Activated CD4-positive, alpha-beta T cell treated with anti-CD3 and anti-CD28 coated beads, Interleukin-2, Interleukin-6, amounts not matched to agents 100 ng/mL and 50 ng/mL, durations not matched to agents 16 hours and 8 hours (primary cell): Measurements from ENCODE around the gene SPECC1.
"Not testable (repeated sequence)": the region's sequence is repeated elsewhere in the genome, so short reads cannot be mapped to it uniquely, and the experiment has no call there.

Source experiments
- DNase-seq: peaks from one replicate; pipeline ENCODE4 v3.0.0-alpha.2; 2020

Gene SPECC1

GRCh38 chr17:20282526-20283308, 273.6 kb downstream of the SPECC1 start:
- DNase-seq: no peak

- no peak for DNase-seq
Observed at GRCh38 chr17:20284022-20284421, 274.9 kb downstream of the SPECC1 start.

GRCh38 chr17:20284570-20285295, 275.6 kb downstream of the SPECC1 start:
- DNase-seq: no peak

GRCh38 chr17:20289984-20290383, 280.8 kb downstream of the SPECC1 start:
- no peak for DNase-seq

- no peak for DNase-seq
Observed at GRCh38 chr17:20291853-20292252, 282.7 kb downstream of the SPECC1 start.

GRCh38 chr17:20293501-20293900, 284.3 kb downstream of the SPECC1 start:
- DNase-seq: no peak

GRCh38 chr17:20294120-20294519, 285.0 kb downstream of the SPECC1 start:
- DNase-seq: no peak

- no peak for DNase-seq
Observed at GRCh38 chr17:20299013-20299412, 289.9 kb downstream of the SPECC1 start.

- DNase-seq: no peak
Observed at GRCh38 chr17:20300436-20300934, 291.3 kb downstream of the SPECC1 start.

GRCh38 chr17:20302246-20302917, 293.2 kb downstream of the SPECC1 start:
- no peak for DNase-seq

GRCh38 chr17:20304961-20305360, 295.8 kb downstream of the SPECC1 start:
- DNase-seq: no peak

- no peak for DNase-seq
Observed at GRCh38 chr17:20306924-20307323, 297.8 kb downstream of the SPECC1 start.

GRCh38 chr17:20307326-20307910, 298.3 kb downstream of the SPECC1 start:
- DNase-seq: no peak

GRCh38 chr17:20310481-20310880, 301.3 kb downstream of the SPECC1 start:
- DNase-seq: no peak

- no peak for DNase-seq
Observed at GRCh38 chr17:20313306-20313705, 304.1 kb downstream of the SPECC1 start.

- no peak for DNase-seq
Observed at GRCh38 chr17:20313891-20314290, 304.7 kb downstream of the SPECC1 start.

GRCh38 chr17:20314834-20315233, 305.7 kb downstream of the SPECC1 start:
- no peak for DNase-seq

GRCh38 chr17:20315311-20315710, 306.2 kb downstream of the SPECC1 start:
- DNase-seq: no peak

GRCh38 chr17:20315821-20316220, 306.7 kb downstream of the SPECC1 start:
- no peak for DNase-seq

GRCh38 chr17:20320535-20321229, 311.5 kb downstream of the SPECC1 start:
- DNase-seq: peak; percentile 84

- DNase-seq: not testable (repeated sequence)
Observed at GRCh38 chr17:20321357-20321756, 312.2 kb downstream of the SPECC1 start.

GRCh38 chr17:20327739-20328138, 318.6 kb downstream of the SPECC1 start:
- not testable (repeated sequence) for DNase-seq
